GM19463 (cell line): ENCODE results near the gene ANO2.

Source experiments
- ATAC-seq: cut with Tn5 transposase; IDR thresholded peaks from one replicate; pipeline ENCODE4 v1.9.1; 2021; ENCODE audit warnings: mild to moderate bottlenecking, moderate library complexity; ENCODE audit not compliant: unreplicated experiment

The ANO2 gene

DNA sequence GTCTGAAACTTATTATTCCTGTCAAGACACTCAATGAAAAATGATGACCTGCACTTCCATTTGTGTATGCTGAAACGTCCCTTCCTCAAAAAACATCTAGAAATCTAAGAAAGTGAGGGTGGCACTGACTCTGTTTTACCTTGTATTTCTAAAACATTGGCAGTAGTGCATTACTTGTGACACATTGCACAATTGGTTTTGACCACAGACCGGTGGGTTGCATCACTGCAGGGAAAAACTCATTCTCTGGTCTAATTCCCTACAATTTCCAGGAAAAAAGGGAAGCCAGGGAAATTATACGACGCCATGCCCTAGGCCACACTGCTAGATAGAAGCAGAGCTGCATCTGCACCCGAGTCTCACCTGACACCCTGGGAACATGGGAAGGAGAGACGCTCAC, 356.5 kb downstream of the ANO2 start:
- ATAC-seq, result no peak

DNA sequence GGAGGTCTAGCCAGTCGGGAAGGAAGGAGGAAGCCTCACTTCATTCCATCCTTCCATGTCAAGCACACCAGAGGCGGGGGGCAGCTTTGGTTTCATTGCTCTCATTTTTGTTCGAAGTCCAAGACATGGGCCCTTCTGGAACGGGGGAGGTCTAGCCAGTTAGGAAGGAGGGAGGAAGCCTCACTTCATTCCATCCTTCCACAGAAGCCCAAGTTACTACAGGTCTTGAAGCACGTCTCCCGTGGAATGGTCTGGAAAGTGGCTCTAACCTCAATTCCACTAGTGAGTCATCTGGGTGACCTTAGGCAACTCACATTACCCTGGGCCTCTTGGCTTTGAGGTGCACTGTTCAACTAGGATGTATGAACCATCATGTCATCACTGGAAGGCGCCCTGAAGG, 356.9 kb downstream of the ANO2 start:
- no peak for ATAC-seq

GRCh38 chr12:5587711-5588121, 357.3 kb downstream of the ANO2 start:
- ATAC-seq, result no peak

- ATAC-seq, result no peak
Observed at GRCh38 chr12:5586201-5586600, 358.9 kb downstream of the ANO2 start.

- ATAC-seq, result no peak
Observed at GRCh38 chr12:5585178-5585577, 359.9 kb downstream of the ANO2 start.

GRCh38 chr12:5584412-5585175, 360.5 kb downstream of the ANO2 start:
- ATAC-seq, result no peak

DNA sequence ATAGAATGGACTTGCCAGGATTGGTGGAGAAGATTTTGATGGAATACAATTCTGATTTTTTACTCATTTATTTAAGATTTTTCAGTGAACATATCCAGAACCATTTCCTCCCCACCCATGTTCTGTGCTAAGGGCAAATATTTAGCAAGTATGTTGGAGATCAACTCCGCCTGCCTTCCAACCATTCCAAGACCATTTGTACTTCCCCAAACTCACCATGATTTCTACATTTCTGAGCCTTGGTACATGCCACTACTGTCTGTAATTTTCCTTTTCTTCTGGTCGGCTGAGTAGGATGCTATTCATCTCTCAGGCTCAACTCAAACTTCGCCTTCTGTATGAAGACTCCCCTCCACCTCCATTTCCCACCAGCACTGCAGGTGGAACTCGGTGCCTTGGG, 362.5 kb downstream of the ANO2 start:
- ATAC-seq, result no peak

DNA sequence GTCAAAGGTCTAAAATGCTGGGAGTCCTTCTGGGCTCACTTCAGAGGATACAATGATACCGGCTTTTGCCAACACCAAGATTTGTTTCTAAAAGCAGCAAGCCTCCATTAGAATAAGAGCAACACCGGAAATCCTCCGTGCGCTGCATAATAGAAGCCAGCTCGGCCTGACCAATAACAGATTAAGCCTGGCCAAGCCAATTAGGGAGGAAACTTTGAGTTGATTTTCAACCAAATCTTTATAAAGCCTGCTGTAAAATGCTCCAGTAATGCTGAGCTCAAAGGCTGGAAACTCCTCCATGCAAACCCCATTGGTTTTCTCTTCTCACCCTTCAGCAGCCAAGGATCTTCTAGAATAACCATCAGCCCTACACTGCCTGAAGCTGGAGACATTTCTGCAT, 363.0 kb downstream of the ANO2 start:
- no peak for ATAC-seq

GRCh38 chr12:5581616-5582015, 363.4 kb downstream of the ANO2 start:
- no peak for ATAC-seq

GRCh38 chr12:5581019-5581418, 364.0 kb downstream of the ANO2 start:
- ATAC-seq, result no peak

DNA sequence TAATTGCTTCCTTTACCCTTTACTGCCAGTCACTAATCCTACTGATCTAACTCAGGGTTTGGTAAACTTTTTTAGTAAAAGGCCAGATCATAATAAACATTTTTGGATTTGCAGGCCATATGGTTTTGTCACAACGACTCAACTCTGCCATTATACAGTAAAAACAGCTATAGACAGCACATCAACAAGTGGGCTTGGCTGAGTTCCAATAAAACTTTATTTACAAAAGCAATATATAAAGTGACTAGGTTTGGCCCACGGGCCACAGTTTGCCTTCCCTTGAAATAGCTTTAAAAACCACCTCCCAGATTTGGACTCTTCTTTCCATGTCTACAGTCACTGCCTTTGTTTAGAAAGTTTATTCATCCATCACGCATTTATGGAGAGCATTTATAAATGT, 366.3 kb downstream of the ANO2 start:
- no peak for ATAC-seq

DNA sequence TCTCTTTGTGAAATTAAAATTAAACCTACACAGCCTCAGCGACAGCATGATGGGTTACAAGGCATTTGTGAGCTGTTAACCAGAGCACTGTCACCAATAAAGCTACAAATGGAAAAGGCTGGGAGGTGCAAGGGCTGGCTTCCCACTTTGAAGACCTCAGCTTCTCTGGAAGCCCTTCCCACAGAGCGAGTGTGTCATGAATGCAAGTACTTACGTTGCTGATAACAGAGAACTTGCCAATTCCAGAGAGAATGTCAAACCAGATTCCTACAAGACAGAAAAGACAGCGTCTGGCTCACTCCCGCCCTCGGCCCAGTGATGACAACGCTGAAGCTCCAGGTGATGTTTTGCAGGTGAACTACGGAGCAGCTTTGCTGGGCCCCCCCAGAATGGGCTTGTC, 367.3 kb downstream of the ANO2 start:
- no peak for ATAC-seq

- ATAC-seq, result no peak
Observed at GRCh38 chr12:5577211-5577612, 367.8 kb downstream of the ANO2 start.

DNA sequence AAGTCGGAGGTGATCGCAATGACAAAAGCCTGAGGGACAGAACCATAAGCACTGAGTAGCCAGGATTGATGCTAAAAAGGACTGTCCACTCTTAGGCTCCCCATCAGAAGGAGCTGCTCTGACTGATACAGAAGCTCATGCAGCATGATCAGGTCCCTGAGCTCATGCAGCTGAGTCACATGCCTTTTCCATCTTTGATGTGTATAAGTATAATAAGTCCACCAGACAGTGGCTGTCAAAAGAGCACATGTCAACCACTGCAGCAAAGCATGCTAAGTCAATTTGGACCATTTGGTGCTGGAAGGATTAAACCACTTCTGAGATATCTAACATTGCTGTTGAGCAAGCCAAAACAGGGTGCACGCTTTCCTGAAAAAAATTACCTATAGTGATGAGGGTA, 369.1 kb downstream of the ANO2 start:
- ATAC-seq, result no peak

GRCh38 chr12:5575232-5575631, 369.8 kb downstream of the ANO2 start:
- ATAC-seq, result no peak

DNA sequence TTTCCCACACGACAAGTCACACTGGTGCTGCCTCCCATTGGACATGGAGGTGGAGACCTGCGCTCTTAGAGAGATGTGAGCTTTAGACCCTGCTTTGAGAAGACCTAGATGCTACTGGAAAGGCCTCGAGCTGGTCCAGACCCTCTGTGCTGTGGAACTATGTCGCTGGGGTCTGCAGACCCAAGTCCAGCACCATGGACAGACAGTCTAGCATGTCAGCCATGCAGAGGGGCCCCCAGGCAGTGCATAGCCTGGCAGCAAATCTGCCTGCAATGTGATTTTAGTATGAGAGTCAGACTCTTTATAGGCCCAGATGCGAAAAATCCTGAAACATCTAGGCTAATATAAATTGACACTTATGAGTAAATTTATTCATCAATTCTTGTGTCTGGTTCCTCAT, 371.7 kb downstream of the ANO2 start:
- no peak for ATAC-seq

DNA sequence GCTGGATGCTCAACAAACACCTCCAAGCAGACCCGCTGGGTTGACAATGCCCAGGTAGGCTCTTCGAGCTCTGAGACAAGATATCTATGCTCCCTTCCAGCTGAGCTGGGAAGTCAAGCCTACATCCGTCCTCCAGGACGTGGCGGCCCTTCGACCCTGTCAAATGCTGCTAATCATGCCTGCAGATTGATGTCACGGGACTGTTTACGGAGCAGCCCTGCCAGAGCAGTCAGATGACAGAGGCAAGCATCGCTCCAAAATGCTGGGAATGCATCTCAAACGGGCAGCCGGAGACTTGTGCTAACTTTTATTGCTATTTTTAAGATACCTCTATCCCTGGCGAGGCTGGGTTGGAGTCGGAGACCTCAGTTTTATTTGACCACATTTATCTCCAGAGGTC, 373.9 kb downstream of the ANO2 start:
- ATAC-seq, result no peak

DNA sequence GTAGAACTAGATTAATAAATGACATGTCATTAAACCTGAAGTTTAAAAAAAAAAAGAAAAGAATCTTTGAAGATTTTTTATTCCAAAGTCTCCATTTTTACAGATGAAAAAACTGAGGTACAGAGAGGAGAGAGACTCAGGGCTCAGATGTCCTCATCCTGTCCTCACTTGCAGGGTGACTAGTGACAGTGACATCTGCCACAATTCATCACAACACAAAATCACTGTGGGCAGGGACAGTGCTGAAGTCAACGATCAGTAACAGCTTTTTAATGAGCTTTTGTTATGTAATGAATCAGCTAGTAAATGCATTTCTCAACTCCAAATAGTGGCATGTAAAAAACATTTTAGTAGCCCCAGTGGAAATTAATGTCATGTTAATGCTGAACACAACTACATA, 374.6 kb downstream of the ANO2 start:
- ATAC-seq, result no peak

DNA sequence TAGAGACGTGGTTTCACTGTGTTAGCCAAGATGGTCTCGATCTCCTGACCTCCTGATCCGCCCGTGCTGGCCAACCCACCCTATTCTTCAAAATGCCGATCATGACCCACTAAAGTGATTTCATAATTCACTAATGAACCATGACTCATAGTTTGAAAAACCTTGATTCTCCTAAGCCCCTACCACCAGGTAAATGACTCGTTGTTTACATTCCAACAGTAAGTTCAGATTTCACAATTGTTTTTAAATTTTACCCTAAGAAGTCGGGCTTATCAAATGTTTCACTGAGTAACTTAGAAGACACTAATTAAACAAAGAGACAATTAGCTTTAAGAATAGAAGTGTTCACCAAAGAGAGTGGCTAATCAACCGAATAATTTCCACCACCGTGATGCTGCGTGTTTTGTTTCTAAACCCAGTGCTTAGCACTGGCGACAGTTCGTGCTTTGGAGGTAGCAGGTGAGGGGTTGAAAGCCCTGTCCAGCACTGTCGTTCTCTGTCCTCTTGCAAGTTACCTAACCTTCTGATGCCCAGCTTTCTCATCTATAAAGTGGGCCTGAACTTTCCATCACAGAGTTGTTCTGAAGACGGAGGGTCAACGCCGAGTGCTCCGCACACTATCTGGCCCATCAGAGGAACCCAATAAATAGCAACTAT, 376.6 kb downstream of the ANO2 start:
- no peak for ATAC-seq

GRCh38 chr12:5567016-5567725, 377.9 kb downstream of the ANO2 start:
- no peak for ATAC-seq

GRCh38 chr12:5565933-5566599, 379.0 kb downstream of the ANO2 start:
- ATAC-seq, result no peak

- ATAC-seq, result no peak
Observed at GRCh38 chr12:5562581-5562980, 382.5 kb downstream of the ANO2 start.
